ENCODE results near the gene LTF.

Gene LTF

DNA sequence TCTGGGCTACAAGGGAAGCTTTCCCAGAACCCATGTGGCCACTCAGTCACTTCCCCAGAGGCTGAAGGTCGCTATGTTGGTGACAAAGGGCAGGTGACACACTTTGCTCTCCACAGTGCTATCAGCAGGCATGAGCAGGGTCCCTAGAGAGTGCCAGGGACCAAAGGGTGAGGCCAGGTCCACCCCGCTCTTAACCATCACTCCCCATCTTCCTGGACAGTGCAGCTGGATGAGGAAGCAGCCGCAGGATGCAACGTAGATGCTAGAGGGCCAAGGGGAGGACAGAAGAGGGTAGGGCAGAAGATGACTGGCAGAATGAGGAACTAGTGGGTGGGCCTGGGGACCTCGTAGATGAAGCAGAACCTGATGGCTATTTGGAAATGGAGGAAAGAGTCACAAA lies 13.6 kb upstream of the LTF start:
- TF ChIP-seq, protein P1, sequence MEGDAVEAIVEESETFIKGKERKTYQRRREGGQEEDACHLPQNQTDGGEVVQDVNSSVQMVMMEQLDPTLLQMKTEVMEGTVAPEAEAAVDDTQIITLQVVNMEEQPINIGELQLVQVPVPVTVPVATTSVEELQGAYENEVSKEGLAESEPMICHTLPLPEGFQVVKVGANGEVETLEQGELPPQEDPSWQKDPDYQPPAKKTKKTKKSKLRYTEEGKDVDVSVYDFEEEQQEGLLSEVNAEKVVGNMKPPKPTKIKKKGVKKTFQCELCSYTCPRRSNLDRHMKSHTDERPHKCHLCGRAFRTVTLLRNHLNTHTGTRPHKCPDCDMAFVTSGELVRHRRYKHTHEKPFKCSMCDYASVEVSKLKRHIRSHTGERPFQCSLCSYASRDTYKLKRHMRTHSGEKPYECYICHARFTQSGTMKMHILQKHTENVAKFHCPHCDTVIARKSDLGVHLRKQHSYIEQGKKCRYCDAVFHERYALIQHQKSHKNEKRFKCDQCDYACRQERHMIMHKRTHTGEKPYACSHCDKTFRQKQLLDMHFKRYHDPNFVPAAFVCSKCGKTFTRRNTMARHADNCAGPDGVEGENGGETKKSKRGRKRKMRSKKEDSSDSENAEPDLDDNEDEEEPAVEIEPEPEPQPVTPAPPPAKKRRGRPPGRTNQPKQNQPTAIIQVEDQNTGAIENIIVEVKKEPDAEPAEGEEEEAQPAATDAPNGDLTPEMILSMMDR (IDR thresholded peaks at IDR 0.05; ENCODE audit: low read depth, low read length): no peak
- DNase-seq (ENCODE audit: low read depth in 2 of 2): no peak
- H3K4me3 ChIP-seq (replicated peaks in 1 of 2; ENCODE audit: low read depth in 2 of 2, low read length in 2 of 2): no peak overlapping the region

GRCh38 chr3:46477756-46478155 lies 13.1 kb upstream of the LTF start:
- H3K4me3 ChIP-seq (replicated peaks in 1 of 2; ENCODE audit: low read depth in 2 of 2, low read length in 2 of 2): no peak overlapping the region
- TF ChIP-seq, protein P1 (IDR thresholded peaks at IDR 0.05; ENCODE audit: low read depth, low read length): no peak

DNA sequence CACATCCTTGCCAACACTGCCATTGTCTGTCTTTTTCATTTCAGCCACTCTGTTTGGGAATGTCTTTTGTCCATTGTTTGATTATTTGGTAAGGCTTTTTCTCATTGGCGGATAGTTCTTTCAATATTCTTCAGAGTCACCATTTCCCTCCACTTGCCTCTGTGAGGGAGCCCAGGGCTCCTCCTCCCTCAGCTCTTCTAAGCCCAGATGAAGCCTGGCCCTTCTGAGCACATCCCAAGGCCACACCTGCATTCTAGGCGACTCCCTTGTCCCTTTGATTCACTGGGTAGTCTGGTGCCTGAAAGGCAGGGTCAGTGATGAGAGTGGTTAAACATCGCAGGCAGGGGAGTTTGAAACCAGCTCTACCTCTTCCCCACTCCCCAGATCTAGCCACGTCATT lies 12.4 kb upstream of the LTF start:
- DNase-seq (ENCODE audit: low read depth in 2 of 2): no peak
- TF ChIP-seq, protein P1 (IDR thresholded peaks at IDR 0.05; ENCODE audit: low read depth, low read length): no peak
- no peak overlapping the region for H3K4me3 ChIP-seq (replicated peaks in 1 of 2; ENCODE audit: low read depth in 2 of 2, low read length in 2 of 2)

More at GRCh38 chr3:46477756-46478155, 13.1 kb upstream of the LTF start:
- no peak for DNase-seq (ENCODE audit: low read depth in 2 of 2)

- no peak overlapping the region for H3K4me3 ChIP-seq (replicated peaks in 1 of 2; ENCODE audit: low read depth in 2 of 2, low read length in 2 of 2)
- no peak for DNase-seq (ENCODE audit: low read depth in 2 of 2)
- TF ChIP-seq, protein P1 (IDR thresholded peaks at IDR 0.05; ENCODE audit: low read depth, low read length): no peak
Observed at GRCh38 chr3:46472736-46473135, 8.0 kb upstream of the LTF start.

- DNase-seq (ENCODE audit: low read depth in 2 of 2): no peak
- H3K4me3 ChIP-seq (replicated peaks in 1 of 2; ENCODE audit: low read depth in 2 of 2, low read length in 2 of 2): no peak overlapping the region
- TF ChIP-seq, protein P1 (IDR thresholded peaks at IDR 0.05; ENCODE audit: low read depth, low read length): no peak
Observed at GRCh38 chr3:46471371-46471914, 6.7 kb upstream of the LTF start.

GRCh38 chr3:46470831-46471230 lies 6.1 kb upstream of the LTF start:
- TF ChIP-seq, protein P1 (IDR thresholded peaks at IDR 0.05; ENCODE audit: low read depth, low read length): no peak
- H3K4me3 ChIP-seq (replicated peaks in 1 of 2; ENCODE audit: low read depth in 2 of 2, low read length in 2 of 2): no peak overlapping the region
- DNase-seq (ENCODE audit: low read depth in 2 of 2): no peak
